ENCODE results near the gene ARHGEF2. TPM values are rescaled to one million over a fixed set of nuclear protein-coding genes. Genes with fewer than 3 reads are reported as not detected.

The ARHGEF2 gene
- total RNA-seq, 1 donor from 2014 or later = 80.6 TPM

- Mint-ChIP-seq H3K27ac (peak overlapping the region; percentile 98), H3K4me1 (ENCODE audit: unreplicated experiment) (peaks cover 20% of the 10 kb centered on the region), H3K4me3 (peak overlapping the region; percentile 92), H3K36me3 (peaks cover 16% of the 10 kb centered on the region), H3K9me3 (no peaks in the 10 kb centered on the region), H3K27me3 (no peaks in the 10 kb centered on the region)
- TF ChIP-seq CTCF (conservative IDR thresholded peaks at IDR 0.05) = no peak
- DNase-seq (ENCODE audit: extremely low spot score, unreplicated experiment) = no peak
Measured at GRCh38 chr1:155910621-155911121, 67.7 kb downstream of the ARHGEF2 start.

GRCh38 chr1:155909894-155910293 is 68.5 kb downstream of the ARHGEF2 start:
- H3K27me3 Mint-ChIP-seq = no peaks in the 10 kb centered on the region

GRCh38 chr1:155904261-155904660 is 74.1 kb downstream of the ARHGEF2 start:
- Mint-ChIP-seq H3K4me1 (ENCODE audit: unreplicated experiment) (no peaks in the 10 kb centered on the region), H3K9me3 (no peaks in the 10 kb centered on the region), H3K27me3 (no peaks in the 10 kb centered on the region), H3K4me3 (no peak overlapping the region), H3K27ac (no peak overlapping the region), H3K36me3 (peaks cover 12% of the 10 kb centered on the region)
- DNase-seq (ENCODE audit: extremely low spot score, unreplicated experiment) = no peak
- no peak for TF ChIP-seq CTCF (conservative IDR thresholded peaks at IDR 0.05)

More at GRCh38 chr1:155909894-155910293, 68.5 kb downstream of the ARHGEF2 start:
- Mint-ChIP-seq H3K36me3 (peaks cover 16% of the 10 kb centered on the region), H3K27ac (peak overlapping the region; percentile 98), H3K4me1 (ENCODE audit: unreplicated experiment) (peaks cover 20% of the 10 kb centered on the region), H3K9me3 (no peaks in the 10 kb centered on the region), H3K4me3 (peak overlapping the region; percentile 92)
- DNase-seq (ENCODE audit: extremely low spot score, unreplicated experiment) = no peak
- no peak for TF ChIP-seq CTCF (conservative IDR thresholded peaks at IDR 0.05)

- H3K4me1 Mint-ChIP-seq (ENCODE audit: unreplicated experiment) = no peaks in the 10 kb centered on the region
- no peak for DNase-seq (ENCODE audit: extremely low spot score, unreplicated experiment)
Measured at GRCh38 chr1:155900161-155900560, 78.2 kb downstream of the ARHGEF2 start.

GRCh38 chr1:155899683-155900082 is 78.7 kb downstream of the ARHGEF2 start:
- peaks cover 15% of the 10 kb centered on the region for H3K36me3 Mint-ChIP-seq
- H3K4me3 Mint-ChIP-seq = no peak overlapping the region
- DNase-seq (ENCODE audit: extremely low spot score, unreplicated experiment) = no peak
- no peak overlapping the region for H3K27ac Mint-ChIP-seq
- H3K4me1 Mint-ChIP-seq (ENCODE audit: unreplicated experiment) = no peaks in the 10 kb centered on the region
- no peaks in the 10 kb centered on the region for H3K27me3 Mint-ChIP-seq
- H3K9me3 Mint-ChIP-seq = no peaks in the 10 kb centered on the region
- TF ChIP-seq CTCF (conservative IDR thresholded peaks at IDR 0.05) = no peak

More at GRCh38 chr1:155900161-155900560, 78.2 kb downstream of the ARHGEF2 start:
- no peaks in the 10 kb centered on the region for H3K9me3 Mint-ChIP-seq
- no peaks in the 10 kb centered on the region for H3K27me3 Mint-ChIP-seq
- no peak overlapping the region for H3K27ac Mint-ChIP-seq
- H3K36me3 Mint-ChIP-seq = peaks cover 16% of the 10 kb centered on the region
- no peak overlapping the region for H3K4me3 Mint-ChIP-seq
- TF ChIP-seq CTCF (conservative IDR thresholded peaks at IDR 0.05) = no peak

GRCh38 chr1:155898888-155899287 is 79.5 kb downstream of the ARHGEF2 start:
- Mint-ChIP-seq H3K27me3 (no peaks in the 10 kb centered on the region), H3K27ac (no peak overlapping the region), H3K4me3 (no peak overlapping the region), H3K36me3 (peaks cover 10% of the 10 kb centered on the region), H3K4me1 (ENCODE audit: unreplicated experiment) (no peaks in the 10 kb centered on the region), H3K9me3 (no peaks in the 10 kb centered on the region)
- no peak for DNase-seq (ENCODE audit: extremely low spot score, unreplicated experiment)
- TF ChIP-seq CTCF (conservative IDR thresholded peaks at IDR 0.05) = no peak
